GM19372 (cell line): ENCODE results near the gene SUGP2.
"Not testable (repeated sequence)": the region's sequence is repeated elsewhere in the genome, so short reads cannot be mapped to it uniquely, and the experiment has no call there.

Experiments used
- ATAC-seq: cut with Tn5 transposase; IDR thresholded peaks from one replicate; pipeline ENCODE4 v1.9.1; 2021; ENCODE audit warnings: mild to moderate bottlenecking, low read depth, moderate library complexity; ENCODE audit not compliant: unreplicated experiment

Gene SUGP2

GRCh38 chr19:18961767-18962620, 71.3 kb downstream of the SUGP2 start:
- ATAC-seq: no peak

DNA sequence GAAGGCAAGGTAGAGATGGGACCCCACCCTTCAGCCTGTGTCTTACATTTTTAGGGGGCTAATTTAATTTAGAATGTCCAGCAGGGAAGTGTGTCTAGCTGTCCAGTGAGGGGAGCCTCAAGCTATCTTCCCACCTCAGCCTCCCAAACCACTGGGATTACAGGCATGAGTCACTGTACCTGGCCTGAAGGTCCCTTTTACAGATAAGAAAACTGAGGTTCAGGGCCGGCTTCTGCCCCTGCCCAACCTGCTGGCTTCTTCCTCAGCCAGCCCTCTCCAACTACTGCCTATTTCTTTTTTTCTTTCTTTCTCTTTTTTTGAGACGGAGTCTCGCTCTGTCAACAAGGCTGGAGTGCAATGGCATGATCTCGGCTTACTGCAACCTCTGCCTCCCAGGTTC, 72.9 kb downstream of the SUGP2 start:
- ATAC-seq: no peak

- no peak for ATAC-seq
Observed at GRCh38 chr19:18955042-18955441, 78.3 kb downstream of the SUGP2 start.

DNA sequence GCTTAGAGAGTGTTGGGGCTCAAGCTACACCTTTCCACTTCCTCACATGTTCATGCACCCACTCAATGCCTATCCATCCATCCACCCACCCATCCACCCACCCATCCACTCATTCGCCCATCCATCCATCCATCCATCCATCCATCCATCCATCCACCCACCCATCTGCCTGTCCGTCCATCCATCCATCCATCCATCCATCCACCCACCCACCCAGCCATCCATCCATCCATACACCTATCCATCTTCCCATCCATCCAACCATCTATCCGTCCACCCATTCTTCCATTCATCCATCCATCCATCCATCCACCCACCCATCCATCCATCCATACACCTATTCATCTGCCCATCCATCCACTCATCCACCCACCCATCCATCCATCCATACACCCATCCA, 79.2 kb downstream of the SUGP2 start:
- no peak for ATAC-seq

GRCh38 chr19:18952364-18953003, 80.8 kb downstream of the SUGP2 start:
- ATAC-seq: not testable (repeated sequence)

GRCh38 chr19:18951721-18952281, 81.5 kb downstream of the SUGP2 start:
- ATAC-seq: no peak

- ATAC-seq: no peak
Observed at GRCh38 chr19:18949858-18950257, 83.5 kb downstream of the SUGP2 start.

GRCh38 chr19:18948976-18949356, 84.4 kb downstream of the SUGP2 start:
- no peak for ATAC-seq

DNA sequence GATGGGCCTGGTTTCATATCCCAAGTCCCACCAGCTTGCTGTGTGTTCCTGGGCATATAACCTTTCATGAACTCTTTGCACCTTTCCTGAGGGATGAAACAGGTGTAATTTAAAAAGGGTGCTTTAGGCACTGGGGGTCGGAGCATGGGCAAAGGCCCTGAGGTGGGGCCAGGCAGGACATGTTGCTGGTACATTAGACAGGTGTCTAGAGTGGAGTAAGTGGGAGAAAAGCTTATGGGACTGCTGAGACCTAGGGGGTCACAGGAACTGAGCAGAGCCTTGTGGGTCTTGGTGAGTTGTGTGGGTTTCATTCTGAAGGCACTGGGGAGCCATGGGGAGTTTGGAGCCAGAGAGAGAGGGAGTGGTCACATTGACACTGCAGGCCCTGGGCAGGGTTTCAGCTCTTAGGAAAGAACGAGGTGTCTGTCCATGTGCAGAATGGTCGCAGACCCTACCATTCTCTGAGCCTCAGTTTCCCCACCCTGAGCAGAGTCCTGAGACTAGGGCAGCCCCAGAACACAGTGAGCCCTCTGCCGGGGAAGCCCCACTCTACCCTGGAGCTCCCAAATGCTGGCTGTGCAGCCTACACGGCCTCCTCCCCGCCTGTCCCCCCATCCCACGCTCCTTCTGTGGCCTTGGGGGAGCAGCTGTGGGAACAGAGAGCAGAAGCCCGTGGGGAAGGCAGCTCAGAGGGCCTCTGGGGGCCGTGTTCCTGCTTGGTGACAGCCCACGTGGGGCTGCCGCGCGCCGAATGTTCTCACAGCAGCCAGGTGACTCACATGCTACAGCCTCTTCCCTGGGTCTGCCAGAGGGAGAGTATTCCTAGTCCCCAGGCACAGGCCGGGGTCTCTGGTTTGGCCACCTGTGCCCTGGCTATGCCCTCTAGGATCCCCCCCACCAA, 85.0 kb downstream of the SUGP2 start:
- ATAC-seq: no peak

GRCh38 chr19:18946918-18947317, 86.4 kb downstream of the SUGP2 start:
- no peak for ATAC-seq

GRCh38 chr19:18946335-18946734, 87.0 kb downstream of the SUGP2 start:
- ATAC-seq: no peak

DNA sequence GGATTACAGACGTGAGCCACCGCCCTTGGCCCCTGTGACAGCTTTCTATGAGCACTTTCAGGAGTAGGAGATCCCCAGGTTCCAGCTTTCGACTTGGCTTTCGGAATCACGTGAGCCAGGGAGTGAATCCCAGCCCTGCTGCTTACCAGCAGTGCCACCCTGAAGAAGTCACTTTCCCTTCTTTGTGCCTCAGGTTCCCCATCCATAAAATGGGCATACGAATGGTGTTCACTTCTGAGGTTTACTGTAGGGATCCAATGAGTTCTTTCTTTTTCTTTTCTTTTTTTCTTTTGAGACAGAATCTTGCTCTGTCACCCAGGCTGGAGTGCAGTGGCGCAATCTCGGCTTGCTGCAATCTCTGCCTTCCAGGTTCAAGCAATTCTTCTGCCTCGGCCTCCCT, 88.0 kb downstream of the SUGP2 start:
- ATAC-seq: no peak

DNA sequence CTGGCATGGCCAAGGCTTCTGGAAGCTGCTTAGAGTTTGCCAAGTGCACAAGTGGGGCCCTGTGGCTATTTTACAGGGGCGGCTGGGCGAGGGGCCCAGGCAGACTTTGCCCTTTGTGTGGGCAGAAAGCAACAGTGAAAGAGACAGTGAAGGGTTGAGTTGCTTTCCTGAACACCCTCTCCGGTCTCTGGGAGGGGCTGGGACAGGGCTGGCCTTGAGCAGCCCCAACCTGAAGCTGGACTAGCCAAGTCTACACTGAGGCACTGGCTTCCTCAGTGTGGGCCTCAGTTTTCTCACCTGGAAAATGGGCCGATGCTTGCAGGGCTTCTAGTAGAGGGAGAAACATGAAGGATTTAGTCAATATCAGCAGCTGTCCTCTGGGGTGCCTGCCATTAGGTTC, 89.9 kb downstream of the SUGP2 start:
- ATAC-seq: no peak

- ATAC-seq: no peak
Observed at GRCh38 chr19:18942692-18943091, 90.6 kb downstream of the SUGP2 start.

DNA sequence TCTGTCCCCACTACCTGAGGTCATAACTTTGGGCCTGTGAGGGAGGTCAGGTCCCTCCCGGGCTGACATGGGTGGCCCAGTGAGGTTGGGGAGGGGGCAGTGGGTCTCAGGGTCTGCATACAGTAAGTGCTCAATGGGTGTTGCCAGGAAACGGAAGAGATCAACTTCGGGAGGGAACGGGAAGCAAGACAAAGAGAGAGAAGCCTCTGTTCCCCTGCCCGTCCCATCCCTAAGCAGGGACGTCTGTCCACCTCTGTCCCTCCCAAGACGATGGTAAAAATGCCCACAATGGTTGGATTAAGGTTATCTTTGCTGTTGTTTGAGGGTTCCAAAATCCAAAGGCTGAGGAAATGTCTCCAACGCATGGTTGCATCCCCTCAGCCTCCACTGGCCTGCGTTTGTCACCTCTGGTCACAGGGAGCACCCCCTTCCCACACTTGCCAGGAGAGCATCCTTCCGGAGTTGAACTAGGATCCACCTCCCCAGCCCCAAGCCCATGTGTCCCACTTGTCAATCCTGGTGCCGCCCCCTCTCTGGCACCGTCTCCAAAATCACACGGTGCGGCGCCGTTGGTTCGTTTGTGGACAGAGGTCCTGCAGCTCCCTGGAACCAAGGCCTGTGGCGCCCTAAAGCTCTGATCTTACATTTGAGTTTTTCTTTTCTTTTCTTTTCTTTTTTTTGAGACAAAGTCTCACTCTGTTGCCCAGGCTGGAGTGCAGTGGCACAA, 91.5 kb downstream of the SUGP2 start:
- no peak for ATAC-seq
